Upper lobe of left lung (tissue), 4 donors: ENCODE data around the gene CEP192.

ENCODE experiments used
- CTCF ChIP-seq, 6 experiments: fragments of 450-650 bp in 4 of 6; fragments of 200-600 bp in 2 of 6; sonication (generic) in 2 of 6; IDR thresholded peaks; one replicate each; pipeline ENCODE4 v1.5.1; 2016 to 2019; ENCODE audit warnings: antibody characterized with exemption in 6 of 6
- POLR2A ChIP-seq, 4 donors: fragments of 450-650 bp; IDR thresholded peaks; one replicate each; pipeline ENCODE4 v1.5.1; 2016 to 2017; ENCODE audit warnings: antibody characterized with exemption in 4 of 4, mild to moderate bottlenecking in 2 of 4

- TF ChIP-seq CTCF (IDR thresholded peaks at IDR 0.05) = no peak
- TF ChIP-seq POLR2A (IDR thresholded peaks at IDR 0.05) = no peak
These were observed 173.2 kb downstream of the CEP192 start for GRCh38 chr18:13164406-13164805.
